GM18868 (cell line): ENCODE measurements around the gene MCM5.
"Not testable (repeated sequence)": the region's sequence is repeated elsewhere in the genome, so short reads cannot be mapped to it uniquely, and the experiment has no call there.

Source experiments
- ATAC-seq: cut with Tn5 transposase; IDR thresholded peaks from one replicate; pipeline ENCODE4 v1.9.1; 2021; ENCODE audit warnings: mild to moderate bottlenecking, moderate library complexity; ENCODE audit not compliant: unreplicated experiment

The MCM5 gene

GRCh38 chr22:35467681-35468434 lies 67.9 kb downstream of the MCM5 start:
- no peak for ATAC-seq

- ATAC-seq, result no peak
Observed at GRCh38 chr22:35470903-35471321, 71.0 kb downstream of the MCM5 start.

DNA sequence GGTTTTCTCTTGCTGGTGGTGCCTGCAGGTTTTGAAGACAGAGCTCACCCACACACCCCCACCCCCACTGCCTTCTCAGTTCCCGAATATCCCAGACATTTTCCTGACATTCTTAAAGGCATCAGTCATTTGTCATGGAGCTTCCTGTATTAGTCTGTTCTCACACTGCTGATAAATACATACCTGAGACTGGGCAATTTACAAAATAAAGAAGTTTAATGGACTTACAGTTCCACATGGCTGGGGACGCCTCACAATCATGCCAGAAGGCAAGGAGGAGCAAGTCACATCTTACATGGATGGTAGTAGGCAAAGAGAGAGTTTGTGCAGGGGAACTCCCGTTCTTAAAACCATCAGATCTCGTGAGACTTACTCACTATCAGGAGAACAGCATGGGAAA lies 71.6 kb downstream of the MCM5 start:
- ATAC-seq, result not testable (repeated sequence)

DNA sequence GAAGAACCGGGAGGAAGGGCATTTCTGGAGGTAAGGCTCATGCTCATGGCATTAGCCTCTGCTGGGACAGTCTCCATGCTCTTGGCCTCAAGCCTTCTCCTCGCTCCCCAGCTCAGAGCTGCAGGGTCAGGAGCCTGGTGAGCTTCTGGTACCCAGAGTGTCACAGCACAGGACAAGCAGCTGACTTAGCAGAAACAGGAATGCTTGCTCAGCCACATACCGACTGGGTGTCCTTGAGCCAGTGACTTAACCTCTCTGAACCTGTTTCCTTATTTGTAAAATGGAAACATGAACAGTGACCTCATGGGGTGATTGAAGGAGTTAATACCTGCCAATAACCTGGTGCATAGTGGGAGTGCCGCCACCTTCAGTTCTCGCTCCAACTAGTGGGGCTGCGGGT lies 72.5 kb downstream of the MCM5 start:
- no peak for ATAC-seq

DNA sequence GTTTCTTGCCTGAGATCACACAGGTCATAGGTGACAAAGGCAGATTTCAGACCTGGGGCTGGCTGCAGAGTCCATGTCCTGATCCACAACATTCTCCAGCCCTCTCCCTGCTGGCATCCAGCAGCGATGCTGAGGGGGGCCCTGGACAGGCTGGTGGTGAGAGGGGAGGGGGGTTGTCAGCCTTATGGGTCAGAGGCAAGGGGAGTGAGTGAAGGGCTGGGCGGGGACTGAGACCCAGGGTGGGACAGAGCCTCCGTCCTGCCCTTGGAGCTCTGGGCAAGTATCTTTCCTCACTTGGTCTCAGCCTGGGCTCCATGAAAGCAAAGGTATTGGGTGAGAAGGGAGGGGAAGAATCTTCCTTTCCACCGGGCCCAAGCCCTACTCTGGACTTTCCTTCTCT lies 74.0 kb downstream of the MCM5 start:
- no peak for ATAC-seq
